Astrocyte (in vitro differentiated cells and primary cell): ENCODE results near the gene FAM20B. TPM values are rescaled to one million over a fixed set of nuclear protein-coding genes. Genes with fewer than 3 reads are reported as not detected.

Experiments used
- DNase-seq: peaks from one replicate; pipeline ENCODE4 v3.0.0-alpha.2; 2010; ENCODE audit warnings: low read depth
- FAIRE-seq: peaks from 2 replicates; lab custom pipeline; 2011; peaks lifted over from hg19 to GRCh38; lab: Jason Lieb, UNC
- H2AFZ ChIP-seq: 2 replicates; pipeline ENCODE4 v1.6.0; 2012; ENCODE audit warnings: low read depth, low read length, inconsistent platforms
- H3K27ac ChIP-seq: 2 replicates; pipeline ENCODE4 v1.5.1; 2011; ENCODE audit warnings: low read depth, low read length, inconsistent platforms
- H3K27me3 ChIP-seq: 2 replicates; pipeline ENCODE4 v1.6.0; 2011; ENCODE audit warnings: low read length, inconsistent platforms; ENCODE audit not compliant: insufficient read depth
- H3K36me3 ChIP-seq: 2 replicates; pipeline ENCODE4 v1.5.1; 2011; ENCODE audit warnings: low read length, inconsistent platforms; ENCODE audit not compliant: insufficient read depth
- H3K4me1 ChIP-seq: 2 replicates; pipeline ENCODE4 v1.5.1; 2011; ENCODE audit warnings: low read length, inconsistent platforms; ENCODE audit not compliant: insufficient read depth
- H3K4me2 ChIP-seq: 2 replicates; pipeline ENCODE4 v1.6.0; 2012; ENCODE audit warnings: low read length, inconsistent platforms
- H3K4me3 ChIP-seq: 2 replicates; pipeline ENCODE4 v1.5.1; 2011; ENCODE audit warnings: low read depth, mild to moderate bottlenecking, low read length, inconsistent platforms; ENCODE audit not compliant: insufficient read depth
- H3K79me2 ChIP-seq: 2 replicates; pipeline ENCODE4 v1.6.0; 2012; ENCODE audit warnings: mild to moderate bottlenecking, low read length, inconsistent platforms; ENCODE audit not compliant: insufficient read depth
- H3K9ac ChIP-seq: 2 replicates; pipeline ENCODE4 v1.6.0; 2012; ENCODE audit warnings: mild to moderate bottlenecking, low read length, inconsistent platforms
- H3K9me3 ChIP-seq: 2 replicates; pipeline ENCODE4 v1.5.1; 2012; ENCODE audit warnings: low read depth, mild to moderate bottlenecking, low read length, inconsistent platforms; ENCODE audit not compliant: insufficient read depth
- H4K20me1 ChIP-seq: 2 replicates; pipeline ENCODE4 v1.6.0; 2012; ENCODE audit warnings: low read length, inconsistent platforms; ENCODE audit not compliant: insufficient read depth
- H3K27ac Mint-ChIP-seq: one replicate; pipeline ENCODE4 v1.8.0; 2021; ENCODE audit warnings: mild to moderate bottlenecking, mixed read lengths; ENCODE audit not compliant: unreplicated experiment
- H3K27me3 Mint-ChIP-seq: one replicate; pipeline ENCODE4 v1.8.0; 2021; ENCODE audit warnings: low read depth, mixed read lengths; ENCODE audit not compliant: unreplicated experiment
- H3K36me3 Mint-ChIP-seq: one replicate; pipeline ENCODE4 v1.8.0; 2021; ENCODE audit warnings: low read depth, mixed read lengths; ENCODE audit not compliant: unreplicated experiment
- H3K4me1 Mint-ChIP-seq: one replicate; pipeline ENCODE4 v1.8.0; 2021; ENCODE audit warnings: low read depth, mixed read lengths; ENCODE audit not compliant: unreplicated experiment
- H3K4me3 Mint-ChIP-seq: one replicate; pipeline ENCODE4 v1.8.0; 2021; ENCODE audit warnings: mild to moderate bottlenecking, moderate library complexity, mixed read lengths; ENCODE audit not compliant: unreplicated experiment
- H3K9me3 Mint-ChIP-seq: one replicate; pipeline ENCODE4 v1.8.0; 2021; ENCODE audit warnings: mild to moderate bottlenecking, mixed read lengths; ENCODE audit not compliant: unreplicated experiment
- CTCF ChIP-seq: IDR thresholded peaks from 2 replicates; pipeline ENCODE4 v1.5.1; 2011; ENCODE audit warnings: low read depth, mild to moderate bottlenecking, inconsistent platforms, low read length, moderate library complexity; ENCODE audit not compliant: insufficient read depth
- EZH2 ChIP-seq: IDR thresholded peaks from 2 replicates; pipeline ENCODE4 v1.6.1; 2012; ENCODE audit warnings: mild to moderate bottlenecking, low read length, inconsistent platforms; ENCODE audit not compliant: insufficient read depth
- total RNA-seq: library from RNA; stranded (reverse); gene quantifications from 2 replicates; pipeline ENCODE4 v1.2.1, GENCODE V29; 2021

The FAM20B gene
- total RNA-seq, 1 donor from 2014 or later, result 34.0 TPM

- no peak overlapping the region for H3K4me2 ChIP-seq
- no peaks in the 10 kb centered on the region for H3K27me3 ChIP-seq
- no peak overlapping the region for H2AFZ ChIP-seq
- Mint-ChIP-seq H3K4me3 (no peak overlapping the region), H3K27ac (no peak overlapping the region), H3K9me3 (no peaks in the 10 kb centered on the region), H3K36me3 (peaks cover 5% of the 10 kb centered on the region), H3K27me3 (no peaks in the 10 kb centered on the region), H3K4me1 (peaks cover 26% of the 10 kb centered on the region)
- peaks cover 2% of the 10 kb centered on the region for H3K36me3 ChIP-seq
- H4K20me1 ChIP-seq, result peaks cover 36% of the 10 kb centered on the region
- H3K79me2 ChIP-seq, result peaks cover 42% of the 10 kb centered on the region
- H3K9me3 ChIP-seq, result no peaks in the 10 kb centered on the region
- FAIRE-seq (no peak), DNase-seq (no peak)
- no peak overlapping the region for H3K4me3 ChIP-seq
- no peak overlapping the region for H3K9ac ChIP-seq
- peaks cover 17% of the 10 kb centered on the region for H3K4me1 ChIP-seq
- no peak overlapping the region for H3K27ac ChIP-seq
- TF ChIP-seq CTCF (no peak), EZH2 (no peak)
Observed at GRCh38 chr1:179043266-179043665, 17.6 kb downstream of the FAM20B start.

GRCh38 chr1:179043907-179044306, 18.2 kb downstream of the FAM20B start:
- TF ChIP-seq EZH2, result no peak
- H3K9ac ChIP-seq, result no peak overlapping the region
- H3K36me3 Mint-ChIP-seq, result peaks cover 5% of the 10 kb centered on the region
- FAIRE-seq (no peak), DNase-seq (no peak)
- no peak overlapping the region for H2AFZ ChIP-seq
- H3K27ac ChIP-seq, result no peak overlapping the region
- H3K9me3 ChIP-seq, result no peaks in the 10 kb centered on the region
- H3K4me1 Mint-ChIP-seq, result peaks cover 20% of the 10 kb centered on the region
- H3K79me2 ChIP-seq, result peaks cover 37% of the 10 kb centered on the region
- no peaks in the 10 kb centered on the region for H3K9me3 Mint-ChIP-seq
- no peaks in the 10 kb centered on the region for H3K27me3 ChIP-seq
- no peak overlapping the region for H3K4me3 ChIP-seq
- no peak overlapping the region for H3K4me2 ChIP-seq
- no peaks in the 10 kb centered on the region for H3K27me3 Mint-ChIP-seq
- no peak overlapping the region for H3K27ac Mint-ChIP-seq
- peaks cover 12% of the 10 kb centered on the region for H3K4me1 ChIP-seq
- H3K36me3 ChIP-seq, result peaks cover 2% of the 10 kb centered on the region
- peaks cover 30% of the 10 kb centered on the region for H4K20me1 ChIP-seq
- no peak overlapping the region for H3K4me3 Mint-ChIP-seq

GRCh38 chr1:179046808-179047635, 21.3 kb downstream of the FAM20B start:
- peaks cover 22% of the 10 kb centered on the region for H4K20me1 ChIP-seq
- TF ChIP-seq CTCF (no peak), EZH2 (no peak)
- H3K9me3 ChIP-seq, result no peaks in the 10 kb centered on the region
- FAIRE-seq, result no peak
- peaks cover 9% of the 10 kb centered on the region for H3K4me1 ChIP-seq
- H3K36me3 Mint-ChIP-seq, result peaks cover 8% of the 10 kb centered on the region
- peaks cover 24% of the 10 kb centered on the region for H3K79me2 ChIP-seq
- H3K4me2 ChIP-seq, result peak overlapping the region; percentile 6
- H3K9ac ChIP-seq, result no peak overlapping the region
- H3K36me3 ChIP-seq, result peaks cover 2% of the 10 kb centered on the region
- H3K4me1 Mint-ChIP-seq, result peaks cover 15% of the 10 kb centered on the region
- no peak overlapping the region for H3K4me3 ChIP-seq
- H3K27me3 Mint-ChIP-seq, result no peaks in the 10 kb centered on the region
- no peaks in the 10 kb centered on the region for H3K27me3 ChIP-seq
- no peak overlapping the region for H3K27ac ChIP-seq
- H3K9me3 Mint-ChIP-seq, result no peaks in the 10 kb centered on the region
- no peak overlapping the region for H3K27ac Mint-ChIP-seq
- H3K4me3 Mint-ChIP-seq, result no peak overlapping the region
- H2AFZ ChIP-seq, result no peak overlapping the region
- no peak for DNase-seq
